NT2/D1 (cell line): ENCODE data around the gene ZNF670.

Experiments used
- YY1 ChIP-seq: IDR thresholded peaks from 2 replicates; pipeline ENCODE4 v1.6.1; 2011; ENCODE audit not compliant: insufficient read length, insufficient read depth
- ZNF274 ChIP-seq: IDR thresholded peaks from 2 replicates; pipeline ENCODE4 v1.6.1; 2011; ENCODE audit warnings: mild to moderate bottlenecking, low read depth, low read length

DNA sequence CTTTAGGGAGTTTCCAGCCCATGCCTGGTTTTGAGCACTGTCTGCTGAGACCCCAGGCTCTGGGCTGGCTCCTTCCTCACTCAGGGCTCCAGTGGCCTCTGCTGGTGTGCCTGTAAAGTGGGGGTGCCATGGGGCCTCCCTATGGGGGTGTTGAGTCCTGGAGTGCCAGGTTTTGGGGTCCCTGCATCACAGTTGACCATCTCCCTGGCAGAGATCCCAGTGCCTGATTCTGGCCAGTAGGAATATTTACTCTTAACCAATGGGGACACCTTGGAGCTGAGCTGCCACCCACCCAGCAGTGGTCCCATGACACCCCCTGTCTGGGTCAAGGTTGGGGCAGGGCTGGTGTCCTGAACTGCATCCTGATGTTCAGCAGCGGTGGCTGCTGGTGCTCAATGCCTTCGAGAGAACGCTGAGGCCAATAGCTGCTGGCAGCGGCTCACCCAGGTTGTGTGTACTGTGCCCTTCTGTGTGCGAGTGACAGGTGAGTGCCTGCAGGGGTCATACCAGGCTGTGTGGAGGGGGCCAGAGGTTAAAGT lies 35.2 kb upstream of the ZNF670 start:
- TF ChIP-seq YY1: no peak
- no peak for TF ChIP-seq ZNF274
